ENCODE data around the gene ZNF536.
"Not testable (repeated sequence)": the region's sequence is repeated elsewhere in the genome, so short reads cannot be mapped to it uniquely, and the experiment has no call there.

Gene ZNF536

DNA sequence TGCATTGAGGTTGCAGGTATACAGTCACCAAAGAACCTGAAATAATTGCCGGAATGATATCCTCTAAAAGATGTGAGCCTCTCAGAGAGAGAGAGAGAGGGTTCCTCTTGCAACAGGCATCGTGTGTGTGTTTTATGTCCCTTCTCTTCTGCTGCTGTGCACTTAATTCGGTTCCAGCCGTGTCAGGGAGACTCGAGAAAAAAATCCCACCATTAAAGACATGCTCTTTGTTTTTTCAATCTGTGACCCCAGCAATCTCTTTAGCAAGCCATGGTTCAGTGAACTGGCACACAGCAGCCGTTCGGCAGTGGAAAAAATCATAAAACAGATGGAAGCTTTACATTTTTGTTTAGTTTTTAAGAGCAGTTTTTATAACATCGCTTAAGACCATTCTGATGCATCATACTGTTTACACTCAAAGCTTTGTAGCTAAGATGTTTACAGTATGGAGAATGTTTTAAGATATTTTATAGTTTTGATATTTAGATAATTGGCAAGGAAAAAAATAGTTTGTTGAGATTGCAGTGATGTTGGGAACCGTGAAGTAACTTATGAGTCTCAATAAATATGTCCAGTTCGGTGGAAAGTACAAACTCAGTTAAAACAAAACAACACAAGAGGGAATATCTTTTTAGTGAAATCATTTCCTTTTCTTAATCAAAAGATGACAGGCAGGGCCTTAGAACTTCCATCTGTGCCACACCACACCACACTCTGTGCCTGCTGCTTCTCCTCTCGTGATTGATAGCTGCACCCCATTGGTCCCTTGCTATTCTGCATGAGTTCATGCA, 31.2 kb upstream of the ZNF536 start:
- no peak for DNase-seq (ENCODE audit: low read depth in 2 of 3, low spot score in 2 of 3)

DNA sequence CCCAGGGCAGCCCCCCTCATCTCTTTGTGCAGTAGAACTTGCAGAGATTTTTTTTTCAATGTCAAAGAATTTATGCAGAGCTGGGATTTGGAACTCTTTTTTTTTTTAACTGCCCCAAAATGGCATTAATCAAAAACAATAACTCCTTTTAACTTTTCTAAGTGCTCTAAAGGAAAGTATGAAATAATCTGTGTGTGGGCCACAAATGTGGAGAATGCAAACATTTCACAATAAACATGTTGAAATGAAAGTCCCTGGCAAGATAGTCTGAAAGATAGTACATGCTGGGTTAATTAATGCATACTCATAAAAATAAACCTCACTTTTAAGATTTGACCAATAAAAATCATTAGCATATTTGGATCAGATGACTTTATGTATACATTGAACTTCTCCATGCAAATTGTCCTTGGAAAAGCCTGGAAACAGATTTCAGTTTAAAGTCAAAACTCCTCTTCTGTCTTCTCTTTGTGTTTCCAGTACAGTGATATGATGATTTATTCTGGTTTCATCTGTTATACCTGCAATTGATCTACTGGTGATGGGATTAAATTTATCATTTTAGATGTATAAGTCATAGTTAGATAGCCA, 30.5 kb upstream of the ZNF536 start:
- no peak for DNase-seq (ENCODE audit: low read depth in 2 of 3, low spot score in 2 of 3)

DNA sequence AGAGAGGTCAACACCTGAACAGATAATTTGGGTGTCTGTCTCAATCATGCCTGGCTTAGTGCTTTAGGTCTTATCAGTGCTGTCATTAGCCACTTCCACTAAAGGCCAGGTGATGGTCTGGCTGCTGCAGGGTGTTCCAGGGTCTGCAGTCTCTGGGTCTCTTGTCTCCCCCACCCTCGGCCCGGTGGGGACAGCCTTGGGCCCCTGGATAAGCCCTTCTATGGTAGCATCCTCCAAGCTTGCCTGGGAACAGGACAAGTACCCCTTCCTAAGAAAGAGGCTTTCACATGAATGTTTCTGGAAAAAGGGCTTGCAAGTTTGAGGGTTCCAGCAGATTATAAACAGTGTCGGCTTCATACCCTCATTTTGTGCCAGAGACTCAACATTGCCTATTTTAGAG, 29.3 kb upstream of the ZNF536 start:
- DNase-seq (ENCODE audit: low read depth in 2 of 3, low spot score in 2 of 3): no peak

DNA sequence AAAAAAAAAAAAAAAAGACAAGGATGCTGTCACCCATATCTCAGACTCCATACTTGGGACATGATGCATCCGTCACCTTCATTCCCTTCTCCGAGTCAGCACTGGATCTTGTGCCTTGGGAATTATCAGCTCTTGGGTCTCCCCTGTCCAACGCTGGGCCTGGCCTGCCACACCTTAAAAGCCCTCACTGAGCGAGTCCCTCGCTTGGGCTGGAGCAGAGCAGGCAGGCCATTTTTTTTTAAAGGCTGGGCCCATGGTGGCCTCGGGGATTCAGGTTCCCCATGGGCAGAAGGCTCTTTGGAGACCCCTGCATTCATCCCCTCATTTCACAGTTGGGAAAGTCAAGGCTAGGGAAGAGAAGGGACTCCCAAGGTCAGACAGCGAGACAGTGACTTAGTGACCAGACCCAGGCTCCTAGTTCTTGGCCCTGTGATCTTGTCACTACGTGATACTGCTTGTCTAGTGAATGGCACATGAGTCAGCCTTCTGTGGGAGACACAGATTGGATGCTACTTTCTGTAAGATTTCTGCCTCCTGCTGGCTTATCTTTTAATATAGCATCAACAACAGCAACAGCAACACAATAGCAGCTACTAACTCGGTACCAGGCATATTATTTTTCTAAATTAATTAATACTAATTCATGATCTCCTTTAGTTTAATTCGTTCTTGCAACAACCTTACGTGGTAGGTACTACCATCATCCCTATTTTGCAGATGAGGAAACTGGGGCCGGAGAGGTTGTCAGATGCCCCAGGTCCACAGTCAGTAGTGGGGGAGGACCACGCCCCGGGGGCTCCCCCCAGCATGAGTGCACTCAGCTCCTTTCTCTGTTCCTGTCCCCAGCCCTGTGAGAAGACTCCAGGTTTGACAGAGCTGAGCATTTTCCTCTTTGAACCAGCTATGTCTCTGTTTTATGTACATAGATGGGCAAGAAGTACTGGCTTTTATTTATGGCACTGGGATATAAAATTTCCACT, 27.4 kb upstream of the ZNF536 start:
- DNase-seq (ENCODE audit: low read depth in 2 of 3, low spot score in 2 of 3): no peak

DNA sequence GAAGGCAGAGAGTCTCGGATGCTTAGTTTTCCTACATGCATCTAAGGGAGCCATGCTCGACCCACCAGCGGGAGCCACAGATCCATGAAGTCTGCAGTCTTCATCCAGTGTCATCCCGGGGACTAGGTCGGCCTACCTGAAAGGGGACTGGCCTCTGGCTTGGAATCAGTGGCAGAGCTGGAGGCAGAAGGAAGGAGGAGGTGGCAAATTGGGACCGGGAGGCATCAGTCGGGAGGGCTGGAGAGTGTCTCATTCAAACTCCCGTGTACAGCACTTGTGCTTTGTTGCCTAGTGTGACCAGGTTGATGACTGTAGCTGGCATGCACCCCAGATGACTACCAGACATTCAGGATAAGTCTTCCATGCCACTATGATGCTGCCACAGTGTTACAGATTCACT, 26.5 kb upstream of the ZNF536 start:
- no peak for DNase-seq (ENCODE audit: low read depth in 2 of 3, low spot score in 2 of 3)

DNA sequence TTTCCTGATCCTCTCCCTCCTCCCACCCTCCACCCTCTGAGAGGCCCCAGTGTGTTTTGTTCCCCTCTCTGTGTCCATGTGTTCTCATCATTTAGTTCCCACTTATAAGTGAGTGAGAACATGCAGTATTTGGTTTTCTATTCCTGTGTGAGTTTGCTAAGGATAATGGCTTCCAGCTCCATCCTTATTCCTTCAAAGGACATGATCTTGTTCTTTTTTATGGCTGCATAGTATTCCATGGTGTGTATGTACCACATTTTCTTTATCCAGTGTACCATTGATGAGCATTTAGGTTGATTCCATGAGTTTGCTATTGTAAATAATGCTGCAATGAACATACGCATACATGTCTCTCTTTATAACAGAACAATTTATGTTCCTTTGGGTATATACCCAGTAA, 25.7 kb upstream of the ZNF536 start:
- not testable (repeated sequence) for DNase-seq (ENCODE audit: low read depth in 2 of 3, low spot score in 2 of 3)

DNA sequence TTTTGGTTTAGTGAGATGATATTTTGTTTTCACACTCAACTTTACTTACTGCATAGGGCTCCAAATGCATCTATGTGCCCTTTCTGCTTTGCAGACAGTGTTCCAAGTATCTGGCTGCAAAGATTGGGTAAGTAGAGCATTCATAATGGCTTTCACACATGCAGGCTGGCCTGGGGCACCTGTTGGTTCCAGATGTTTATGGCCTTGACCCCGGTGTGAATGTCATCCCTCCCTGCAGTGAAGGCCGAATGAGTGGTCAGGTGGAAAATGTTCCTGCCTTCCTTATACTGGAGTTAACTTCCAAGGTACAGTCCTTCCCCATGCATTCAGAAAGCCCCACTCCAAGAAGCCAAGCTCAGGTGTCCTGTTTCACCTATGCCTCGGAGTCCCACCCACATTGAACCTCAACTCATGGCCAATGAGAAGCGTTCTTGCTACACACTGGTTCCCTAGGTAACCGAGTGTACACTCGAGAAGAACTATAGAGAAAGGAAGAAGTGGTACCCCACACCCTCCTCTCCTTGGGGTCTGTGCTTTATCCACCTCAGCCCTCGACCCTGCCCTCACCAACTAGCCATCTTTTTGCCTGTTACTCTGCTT, 23.0 kb upstream of the ZNF536 start:
- no peak for DNase-seq (ENCODE audit: low read depth in 2 of 3, low spot score in 2 of 3)

DNA sequence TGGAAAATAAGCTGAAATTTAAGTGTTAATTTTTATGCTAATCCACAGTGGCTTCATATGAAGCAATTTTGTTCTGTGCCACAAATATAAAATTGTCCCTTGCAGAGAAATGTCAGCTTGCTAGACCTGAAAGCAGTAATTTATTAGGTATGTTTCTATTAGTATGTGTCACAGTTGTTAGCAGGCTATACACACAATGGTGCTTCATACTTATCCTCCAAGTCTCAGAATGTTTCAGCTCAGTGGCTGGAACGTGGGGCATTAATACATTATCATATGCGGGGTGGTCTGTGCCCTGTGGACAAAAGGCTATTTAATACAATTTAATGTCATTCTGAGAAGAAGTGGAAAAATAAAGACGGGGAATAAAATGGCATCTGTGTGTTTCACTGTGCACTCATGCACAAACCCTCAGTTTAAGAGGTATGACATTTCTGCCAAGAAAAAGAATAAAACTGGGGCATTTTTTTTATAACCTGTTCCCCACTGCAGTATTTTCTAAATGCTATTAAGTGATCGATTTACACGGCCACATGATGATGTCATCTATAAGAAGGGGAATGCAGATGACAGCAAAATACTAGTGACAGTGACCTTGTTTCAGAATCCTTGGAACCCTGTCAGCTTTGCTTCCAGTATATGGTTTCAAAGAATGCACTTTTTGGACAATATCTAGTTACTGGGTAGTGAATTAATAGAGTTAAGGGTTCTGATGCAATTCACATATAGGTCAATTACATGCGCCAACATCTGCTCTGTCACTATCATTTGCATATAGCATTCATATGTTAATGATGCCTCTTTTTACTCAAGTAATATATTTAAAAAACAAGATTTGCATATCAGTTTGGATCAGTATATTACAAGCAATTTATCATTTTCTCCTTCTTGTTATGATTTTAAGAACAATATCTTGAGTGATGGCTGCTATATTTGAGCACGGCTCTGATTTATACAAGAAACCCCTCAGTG, 21.2 kb upstream of the ZNF536 start:
- DNase-seq (ENCODE audit: low read depth in 2 of 3, low spot score in 2 of 3): no peak

DNA sequence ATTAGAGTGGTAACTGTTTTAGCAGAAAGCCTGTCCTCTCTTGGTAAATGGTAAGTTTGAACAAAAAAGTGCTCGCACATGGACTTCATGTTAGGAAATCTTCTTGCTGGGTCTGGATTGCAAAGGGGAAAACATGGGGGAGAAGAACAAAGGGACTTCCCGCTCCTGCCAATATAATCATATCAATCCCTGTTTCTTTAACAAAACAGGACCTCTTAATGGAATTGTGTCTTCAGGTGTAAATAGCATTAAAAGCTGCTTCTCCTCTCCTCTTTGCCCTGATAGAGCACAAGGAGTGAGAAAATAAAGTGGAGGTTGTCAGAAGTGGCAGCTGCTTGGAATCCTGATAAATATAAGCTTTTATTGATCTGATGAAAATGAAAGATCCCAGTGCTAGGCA, 20.4 kb upstream of the ZNF536 start:
- no peak for DNase-seq (ENCODE audit: low read depth in 2 of 3, low spot score in 2 of 3)

DNA sequence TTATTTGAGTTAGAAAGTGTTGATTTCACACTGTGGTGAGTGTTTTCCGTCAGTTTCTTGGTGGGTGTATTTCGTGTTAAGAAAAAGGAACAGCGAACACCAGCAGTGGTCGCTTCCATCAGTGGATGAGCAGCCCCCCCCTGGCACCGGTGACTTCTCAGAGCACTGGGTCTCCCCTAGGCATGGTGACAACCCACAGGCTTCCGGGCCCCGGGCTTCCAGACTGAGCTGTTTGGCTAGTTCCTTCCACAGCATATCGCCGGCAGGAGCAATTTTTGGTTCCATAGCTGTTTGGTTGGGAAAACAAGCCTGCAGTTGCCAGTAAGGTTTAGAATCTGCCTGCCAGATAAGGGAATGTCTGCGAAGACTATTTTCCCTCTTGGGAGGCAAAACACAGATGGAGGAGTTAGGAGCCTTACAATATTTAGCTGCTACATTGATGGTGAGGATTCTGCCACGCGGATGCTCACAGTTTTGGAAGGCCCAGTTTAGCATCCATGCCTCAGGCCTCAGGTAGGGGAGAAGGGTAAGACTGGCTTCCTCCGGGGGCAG, 18.7 kb upstream of the ZNF536 start:
- no peak for DNase-seq (ENCODE audit: low read depth in 2 of 3, low spot score in 2 of 3)

DNA sequence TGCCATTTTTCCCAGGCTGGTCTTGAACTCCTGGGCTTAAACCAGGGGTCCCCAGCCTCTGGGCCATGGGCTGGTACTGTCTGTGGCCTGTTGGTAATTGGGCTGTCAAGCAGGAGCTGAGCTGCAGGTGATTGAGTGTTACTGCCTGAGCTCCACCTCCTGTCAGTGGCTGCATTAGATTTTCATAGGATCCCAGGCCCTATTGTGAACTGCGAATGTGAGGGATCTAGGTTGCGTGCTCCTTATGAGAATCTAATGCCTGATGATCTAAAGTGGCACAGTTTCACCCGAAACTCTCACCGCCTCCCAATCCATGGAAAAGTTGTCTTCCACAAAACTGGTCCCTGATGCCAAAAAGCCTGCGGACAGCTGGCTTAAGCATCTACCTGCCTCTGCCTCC, 16.6 kb upstream of the ZNF536 start:
- no peak for DNase-seq (ENCODE audit: low read depth in 2 of 3, low spot score in 2 of 3)

DNA sequence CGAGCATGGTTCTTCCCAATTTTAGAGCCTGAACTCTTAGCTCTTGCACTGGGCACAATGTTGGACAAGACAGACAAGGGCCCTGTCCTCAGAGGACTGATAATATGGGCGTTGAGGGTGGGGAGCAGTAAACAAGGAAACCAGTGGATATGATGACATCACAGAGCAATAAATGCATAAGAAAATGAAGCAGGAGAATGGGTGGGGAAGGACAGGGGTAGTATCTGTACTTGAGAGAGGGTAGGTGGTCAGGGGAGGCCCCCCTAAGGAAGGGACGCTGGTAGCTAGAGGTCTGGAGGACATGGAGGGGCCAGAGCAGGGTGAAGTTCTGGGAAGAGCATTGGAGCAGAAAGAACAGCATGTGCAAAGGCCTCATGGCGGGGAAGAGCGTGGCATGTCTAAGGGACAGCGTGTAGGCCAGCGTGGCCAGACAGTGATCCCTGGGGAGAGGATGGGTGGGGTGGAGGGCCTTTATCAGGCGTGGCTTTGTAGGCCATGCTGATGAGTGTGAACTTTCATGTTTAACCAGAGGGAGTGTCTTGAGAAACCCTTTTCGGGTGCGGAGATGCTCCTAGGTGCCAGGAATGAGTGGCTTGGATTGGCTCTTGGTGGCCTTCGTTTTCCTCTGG, 15.1 kb upstream of the ZNF536 start:
- no peak for DNase-seq (ENCODE audit: low read depth in 2 of 3, low spot score in 2 of 3)

DNA sequence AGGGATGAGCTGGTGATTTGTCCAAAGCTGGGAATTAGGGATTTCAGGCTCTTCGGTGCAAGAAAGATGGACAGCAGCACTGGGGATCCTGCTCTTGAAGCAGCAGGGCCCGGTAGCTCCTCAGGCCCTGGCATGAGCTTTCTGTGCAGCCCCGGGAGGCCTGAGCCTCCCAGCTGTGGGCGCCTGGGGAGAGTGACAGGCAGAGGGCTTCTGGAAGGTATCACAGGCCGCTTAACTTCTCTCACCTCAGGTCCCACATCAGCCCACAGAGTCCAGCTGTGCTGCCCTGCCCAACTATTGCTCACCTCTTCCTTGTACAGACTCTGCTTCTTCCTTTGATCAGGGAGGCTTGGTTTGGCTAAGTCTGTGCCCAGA, 14.6 kb upstream of the ZNF536 start:
- no peak for DNase-seq (ENCODE audit: low read depth in 2 of 3, low spot score in 2 of 3)

DNA sequence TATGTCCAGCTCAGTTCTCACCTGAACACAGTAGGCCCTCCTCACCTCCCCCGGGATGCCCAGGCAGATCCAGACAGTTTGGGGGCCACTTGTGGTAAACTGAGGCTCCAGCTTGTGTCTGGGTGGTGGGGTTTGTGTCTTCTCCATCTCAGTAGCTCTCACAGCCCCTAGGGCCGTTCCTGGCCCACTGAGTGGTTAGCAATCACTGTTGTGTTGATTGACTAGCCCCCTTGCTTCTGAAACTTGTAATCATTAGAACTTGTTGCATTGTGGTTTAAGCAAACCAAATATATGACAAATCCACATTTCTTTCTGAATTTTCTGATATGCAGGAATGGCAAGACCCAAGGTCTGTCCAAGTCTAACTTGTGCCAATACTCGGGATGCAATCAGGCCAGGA, 13.9 kb upstream of the ZNF536 start:
- no peak for DNase-seq (ENCODE audit: low read depth in 2 of 3, low spot score in 2 of 3)

DNA sequence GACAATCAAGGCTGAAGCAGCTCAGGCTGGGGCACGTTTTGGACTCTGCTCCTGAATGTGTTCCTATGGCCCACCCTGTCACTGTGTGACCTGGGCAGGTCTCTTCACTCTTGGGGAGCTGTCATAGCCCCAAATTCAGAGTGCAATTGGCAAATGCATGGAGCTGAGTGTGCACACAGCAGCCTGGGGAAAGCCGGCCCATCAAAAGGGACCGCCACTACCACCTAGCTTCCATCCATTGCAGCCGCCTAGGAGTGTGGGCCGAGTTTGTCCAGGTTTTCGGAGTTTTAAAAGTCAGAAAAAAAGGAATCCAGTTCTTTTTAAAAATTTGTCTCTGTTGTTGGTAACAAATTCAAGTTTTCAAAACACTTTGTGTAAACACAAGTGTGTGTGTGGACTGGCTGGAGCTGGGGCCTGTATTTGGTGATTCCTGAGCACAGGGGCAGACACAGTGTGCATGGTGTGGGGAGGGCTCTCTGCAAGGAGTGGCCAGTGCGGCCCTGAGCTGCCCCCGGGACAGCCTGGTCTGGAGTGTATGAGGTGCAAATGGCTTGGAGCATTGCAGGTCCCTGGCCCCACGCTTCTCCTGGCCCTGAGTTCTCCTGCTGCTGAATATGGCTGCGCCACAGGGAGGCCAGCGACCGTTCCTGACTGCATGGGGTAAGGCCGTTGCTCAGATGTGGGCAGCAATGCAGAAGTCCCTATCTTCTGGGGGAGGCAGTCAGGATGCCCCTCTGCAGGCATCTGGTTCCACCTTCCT, 13.2 kb upstream of the ZNF536 start:
- no peak for DNase-seq (ENCODE audit: low read depth in 2 of 3, low spot score in 2 of 3)

DNA sequence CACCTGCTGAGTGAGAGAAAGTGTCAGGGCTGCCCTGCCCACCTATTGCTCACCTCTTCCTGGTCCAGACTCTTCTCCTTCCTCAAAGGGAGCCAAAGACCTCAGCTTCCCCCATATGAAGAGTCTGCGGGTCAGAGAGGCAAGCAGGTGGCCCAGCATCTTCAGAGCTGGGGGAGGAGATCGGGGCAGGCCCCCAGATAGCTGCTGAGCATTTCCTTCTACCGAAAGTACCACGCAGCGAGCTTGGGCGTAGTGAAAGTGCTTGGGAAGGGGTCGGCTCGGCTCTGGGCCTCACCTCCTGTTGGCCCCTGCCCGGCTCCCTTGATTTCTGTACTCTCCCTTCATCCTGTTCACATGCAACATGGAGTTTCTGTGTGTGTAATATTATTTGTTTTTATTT, 12.2 kb upstream of the ZNF536 start:
- DNase-seq (ENCODE audit: low read depth in 2 of 3, low spot score in 2 of 3): no peak

DNA sequence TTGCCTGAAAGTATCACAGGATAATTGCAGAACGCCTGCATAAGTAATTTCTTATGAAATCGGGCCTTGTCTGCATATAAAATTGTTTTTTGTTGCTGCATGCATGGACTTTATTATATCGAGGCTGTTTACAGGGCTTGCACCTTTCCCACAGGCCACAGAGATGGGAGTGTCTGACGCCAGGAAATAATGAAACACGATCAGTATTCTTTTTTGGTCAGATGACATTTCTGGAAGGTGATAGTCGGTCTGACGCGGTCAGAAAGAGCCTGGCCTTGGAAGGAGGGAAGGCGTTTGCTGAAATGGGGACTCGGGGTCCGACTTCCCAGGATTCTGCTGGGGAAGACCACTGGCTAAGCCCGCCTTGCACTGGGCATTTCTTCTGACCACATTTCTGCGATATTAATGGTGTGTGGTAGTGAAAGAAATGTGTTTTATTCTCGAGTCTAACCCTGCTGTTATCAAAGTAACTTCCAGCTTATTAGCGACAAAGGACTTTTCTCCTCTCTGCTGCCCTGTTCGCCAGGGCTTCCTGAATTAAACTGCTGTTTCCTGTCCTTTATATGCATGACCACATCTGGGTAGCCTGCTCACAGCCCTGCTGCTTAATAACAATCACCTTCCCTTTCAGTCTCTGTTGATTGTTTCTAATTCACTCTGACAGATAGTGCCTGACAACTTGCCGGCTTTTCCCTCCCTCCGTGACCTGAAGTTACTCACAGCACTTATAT, 11.6 kb upstream of the ZNF536 start:
- DNase-seq (ENCODE audit: low read depth in 2 of 3, low spot score in 2 of 3): no peak

DNA sequence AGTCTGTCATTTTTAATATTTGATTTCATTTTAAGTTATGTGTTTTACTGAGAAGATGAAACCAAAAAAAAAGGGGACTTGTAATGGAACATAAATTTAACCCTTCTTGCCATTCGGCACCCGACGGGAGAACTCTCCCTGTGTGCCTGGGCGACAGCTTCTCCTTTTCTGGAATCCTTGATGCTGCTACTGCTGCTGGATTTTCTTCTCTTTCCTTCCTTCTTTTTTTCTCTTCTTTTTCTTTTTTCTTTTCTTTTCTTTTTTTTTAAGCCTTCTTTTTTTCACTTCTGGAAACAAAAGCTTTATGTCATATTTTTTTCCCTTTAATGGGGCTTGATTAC, 11.1 kb upstream of the ZNF536 start:
- DNase-seq (ENCODE audit: low read depth in 2 of 3, low spot score in 2 of 3): no peak
